DND-41 (cell line): ENCODE data around the gene HTRA3.
A peak's percentile ranks its signal among the peaks of the same experiment; 100 is the strongest.

ENCODE experiments used
- EZH2 ChIP-seq: IDR thresholded peaks from 3 replicates; pipeline ENCODE4 v1.6.1; 2012; ENCODE audit warnings: borderline replicate concordance, low read depth, mild to moderate bottlenecking, moderate library complexity, low read length, inconsistent platforms; ENCODE audit not compliant: severe bottlenecking
- TF ChIP-seq, protein P1 (sequence below): IDR thresholded peaks from 2 replicates; pipeline ENCODE4 v1.5.1; 2012; ENCODE audit warnings: borderline replicate concordance, low read length, moderate library complexity, mild to moderate bottlenecking; ENCODE audit not compliant: poor library complexity, severe bottlenecking; ENCODE audit errors: extremely low read depth

DNA sequence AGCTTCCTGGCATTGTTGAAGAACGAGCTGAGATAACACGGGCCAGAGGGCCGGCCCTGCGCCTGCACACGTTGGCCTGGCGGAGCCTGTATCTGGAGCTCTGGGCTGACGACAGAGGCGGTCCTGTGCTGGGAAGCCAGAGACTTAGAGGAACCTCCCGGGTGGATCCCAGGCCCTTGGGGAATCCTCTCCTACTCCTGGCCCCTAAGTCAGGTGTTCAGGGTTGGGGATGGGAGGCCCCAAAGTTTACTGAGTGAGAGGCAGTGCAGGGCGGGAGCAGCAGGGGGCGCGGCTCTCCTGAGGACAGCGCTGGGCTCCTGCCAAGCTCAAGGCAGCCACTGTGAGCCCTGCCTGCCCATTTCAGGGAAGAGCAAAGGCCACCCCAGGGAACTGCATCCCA is 2.5 kb upstream of the HTRA3 start:
- TF ChIP-seq, protein P1, sequence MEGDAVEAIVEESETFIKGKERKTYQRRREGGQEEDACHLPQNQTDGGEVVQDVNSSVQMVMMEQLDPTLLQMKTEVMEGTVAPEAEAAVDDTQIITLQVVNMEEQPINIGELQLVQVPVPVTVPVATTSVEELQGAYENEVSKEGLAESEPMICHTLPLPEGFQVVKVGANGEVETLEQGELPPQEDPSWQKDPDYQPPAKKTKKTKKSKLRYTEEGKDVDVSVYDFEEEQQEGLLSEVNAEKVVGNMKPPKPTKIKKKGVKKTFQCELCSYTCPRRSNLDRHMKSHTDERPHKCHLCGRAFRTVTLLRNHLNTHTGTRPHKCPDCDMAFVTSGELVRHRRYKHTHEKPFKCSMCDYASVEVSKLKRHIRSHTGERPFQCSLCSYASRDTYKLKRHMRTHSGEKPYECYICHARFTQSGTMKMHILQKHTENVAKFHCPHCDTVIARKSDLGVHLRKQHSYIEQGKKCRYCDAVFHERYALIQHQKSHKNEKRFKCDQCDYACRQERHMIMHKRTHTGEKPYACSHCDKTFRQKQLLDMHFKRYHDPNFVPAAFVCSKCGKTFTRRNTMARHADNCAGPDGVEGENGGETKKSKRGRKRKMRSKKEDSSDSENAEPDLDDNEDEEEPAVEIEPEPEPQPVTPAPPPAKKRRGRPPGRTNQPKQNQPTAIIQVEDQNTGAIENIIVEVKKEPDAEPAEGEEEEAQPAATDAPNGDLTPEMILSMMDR: peak; percentile 43
- TF ChIP-seq EZH2: no peak
